ENCODE data around the gene STXBP5. TPM values are rescaled to one million over a fixed set of nuclear protein-coding genes. Genes with fewer than 3 reads are reported as not detected.

STXBP5 gene
- total RNA-seq, 2 donors from 2014 or later = 34.4 to 59.9 TPM

DNA sequence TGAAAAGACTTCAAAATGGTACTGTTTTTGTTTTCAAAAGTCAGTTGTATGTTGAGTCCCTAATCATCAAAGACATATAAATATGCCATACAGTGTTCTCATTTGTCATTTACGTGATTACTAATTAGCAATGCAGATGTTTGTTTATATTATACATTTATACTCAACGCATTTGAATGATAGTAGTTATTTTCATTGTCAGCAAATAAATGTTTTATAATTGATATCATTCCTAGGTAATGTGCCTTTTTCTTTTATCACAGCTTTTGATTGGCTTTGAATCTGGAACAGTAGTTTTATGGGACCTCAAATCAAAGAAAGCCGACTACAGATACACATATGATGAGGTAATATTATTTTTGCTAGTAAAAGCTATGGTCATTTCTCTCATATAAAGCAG is 62.6 kb downstream of the STXBP5 start:
- Histone ChIP-seq H3K4me3 (no peak overlapping the region), H3K4me1 (replicated peaks) (no peaks in the 10 kb centered on the region), H3K36me3 (no peaks in the 10 kb centered on the region), H3K27me3 (replicated peaks; ENCODE audit: insufficient read depth) (no peaks in the 10 kb centered on the region), H3K27ac (no peak overlapping the region), H3K9me3 (no peaks in the 10 kb centered on the region)
- no peak for DNase-seq (ENCODE audit: low spot score)
- WGBS = 86% methylated on average over 3 of the region's 3 CpGs
- intact Hi-C loops (cut with DNase I) = no loop called here
- TF ChIP-seq POLR2AphosphoS5 (IDR thresholded peaks at IDR 0.05) (no peak), CTCF (IDR thresholded peaks at IDR 0.05) (no peak), POLR2A (IDR thresholded peaks at IDR 0.05) (no peak)

- no peak for DNase-seq (ENCODE audit: low spot score)
- no peak overlapping the region for H3K4me3 ChIP-seq
- WGBS = 98% methylated on average over 2 of the region's 2 CpGs
- no peak overlapping the region for H3K27ac ChIP-seq
- no peaks in the 10 kb centered on the region for H3K4me1 ChIP-seq (replicated peaks)
- TF ChIP-seq POLR2A (IDR thresholded peaks at IDR 0.05) (no peak), CTCF (IDR thresholded peaks at IDR 0.05) (no peak), POLR2AphosphoS5 (IDR thresholded peaks at IDR 0.05) (no peak)
- intact Hi-C loops (cut with DNase I) = no loop called here
- H3K27me3 ChIP-seq (replicated peaks; ENCODE audit: insufficient read depth) = no peaks in the 10 kb centered on the region
- no peaks in the 10 kb centered on the region for H3K36me3 ChIP-seq
- H3K9me3 ChIP-seq = no peaks in the 10 kb centered on the region
These were observed 63.4 kb downstream of the STXBP5 start for GRCh38 chr6:147267658-147268057.

GRCh38 chr6:147268254-147268653 is 64.0 kb downstream of the STXBP5 start:
- Histone ChIP-seq H3K9me3 (no peaks in the 10 kb centered on the region), H3K27ac (no peak overlapping the region), H3K4me3 (no peak overlapping the region), H3K4me1 (replicated peaks) (no peaks in the 10 kb centered on the region), H3K27me3 (replicated peaks; ENCODE audit: insufficient read depth) (no peaks in the 10 kb centered on the region), H3K36me3 (no peaks in the 10 kb centered on the region)
- DNase-seq (ENCODE audit: low spot score) = no peak
- intact Hi-C loops (cut with DNase I) = no loop called here
- TF ChIP-seq CTCF (IDR thresholded peaks at IDR 0.05) (no peak), POLR2A (IDR thresholded peaks at IDR 0.05) (no peak), POLR2AphosphoS5 (IDR thresholded peaks at IDR 0.05) (no peak)

DNA sequence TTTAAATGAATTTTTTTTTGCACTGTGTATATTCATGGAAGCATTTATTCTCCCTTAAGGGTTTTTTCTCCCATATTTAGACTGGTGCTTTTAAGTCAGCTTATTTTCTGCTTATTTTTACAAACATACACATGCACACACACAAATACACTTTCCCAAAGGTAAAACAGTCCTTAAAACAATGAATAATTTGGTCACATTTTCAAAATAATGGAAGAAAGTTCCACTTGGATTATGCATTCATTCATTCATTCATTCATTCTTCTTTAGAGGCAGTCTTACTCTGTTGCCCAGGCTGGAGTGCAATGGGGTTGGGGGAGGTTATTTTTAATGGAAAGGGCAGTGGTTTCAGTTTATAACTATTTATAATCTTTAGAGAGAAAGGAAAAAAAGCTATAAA is 69.8 kb downstream of the STXBP5 start:
- H3K27me3 ChIP-seq (replicated peaks; ENCODE audit: insufficient read depth) = no peaks in the 10 kb centered on the region
- no peak overlapping the region for H3K4me3 ChIP-seq
- no peaks in the 10 kb centered on the region for H3K9me3 ChIP-seq
- DNase-seq (ENCODE audit: low spot score) = no peak
- H3K27ac ChIP-seq = no peak overlapping the region
- no peaks in the 10 kb centered on the region for H3K4me1 ChIP-seq (replicated peaks)
- TF ChIP-seq POLR2A (IDR thresholded peaks at IDR 0.05) (no peak), POLR2AphosphoS5 (IDR thresholded peaks at IDR 0.05) (no peak), CTCF (IDR thresholded peaks at IDR 0.05) (no peak)
- intact Hi-C loops (cut with DNase I) = no loop called here
- no peaks in the 10 kb centered on the region for H3K36me3 ChIP-seq

- intact Hi-C loops (cut with DNase I) = no loop called here
- H3K36me3 ChIP-seq = no peaks in the 10 kb centered on the region
- H3K27ac ChIP-seq = no peak overlapping the region
- H3K9me3 ChIP-seq = no peaks in the 10 kb centered on the region
- TF ChIP-seq POLR2A (IDR thresholded peaks at IDR 0.05) = no peak
- TF ChIP-seq POLR2AphosphoS5 (IDR thresholded peaks at IDR 0.05) = no peak
- no peak for TF ChIP-seq CTCF (IDR thresholded peaks at IDR 0.05)
- no peak for DNase-seq (ENCODE audit: low spot score)
- no peaks in the 10 kb centered on the region for H3K27me3 ChIP-seq (replicated peaks; ENCODE audit: insufficient read depth)
- H3K4me3 ChIP-seq = no peak overlapping the region
- no peaks in the 10 kb centered on the region for H3K4me1 ChIP-seq (replicated peaks)
These were observed 70.6 kb downstream of the STXBP5 start for GRCh38 chr6:147274776-147275175.
